ENCODE results near the gene KBTBD13. TPM values are rescaled to one million over a fixed set of nuclear protein-coding genes. Genes with fewer than 3 reads are reported as not detected.

Gene KBTBD13
- total and polyA plus RNA-seq, 8 donors: 0.18 to 1.4 (median 0.71) TPM; not detected in 1

DNA sequence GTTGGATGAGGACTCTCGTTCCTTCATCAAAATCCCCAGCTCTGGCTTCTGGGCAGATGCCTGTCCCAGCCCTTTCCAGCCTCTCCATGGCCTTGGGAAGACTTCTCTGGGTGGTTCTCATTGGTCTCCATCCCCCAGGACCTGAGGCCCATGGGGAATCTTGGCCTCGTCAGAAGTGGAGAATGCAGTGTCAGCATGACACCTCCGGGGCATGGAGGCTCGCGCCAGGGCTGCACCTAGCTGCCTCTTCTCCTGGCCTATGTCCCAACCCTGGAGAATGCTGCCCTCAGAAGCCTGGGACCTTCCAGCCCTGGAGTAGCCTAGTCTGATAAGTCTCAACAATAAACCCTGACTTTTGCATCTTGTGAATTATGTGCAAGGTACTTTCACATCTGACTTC is 3.0 kb downstream of the KBTBD13 start:
- Histone ChIP-seq H3K27me3 (peaks cover 5 to 54% of the 10 kb centered on the region in 2 donors), H3K36me3 (no peaks in the 10 kb centered on the region), H3K4me3 (no peak overlapping the region), H3K9me3 (no peaks in the 10 kb centered on the region), H3K27ac (no peak overlapping the region), H3K4me1 (peaks cover 16 to 17% of the 10 kb centered on the region in 2 donors)
- DNase-seq: no peak
- intact Hi-C loops (cut with DNase I): no loop called here
- TF ChIP-seq, protein P1, sequence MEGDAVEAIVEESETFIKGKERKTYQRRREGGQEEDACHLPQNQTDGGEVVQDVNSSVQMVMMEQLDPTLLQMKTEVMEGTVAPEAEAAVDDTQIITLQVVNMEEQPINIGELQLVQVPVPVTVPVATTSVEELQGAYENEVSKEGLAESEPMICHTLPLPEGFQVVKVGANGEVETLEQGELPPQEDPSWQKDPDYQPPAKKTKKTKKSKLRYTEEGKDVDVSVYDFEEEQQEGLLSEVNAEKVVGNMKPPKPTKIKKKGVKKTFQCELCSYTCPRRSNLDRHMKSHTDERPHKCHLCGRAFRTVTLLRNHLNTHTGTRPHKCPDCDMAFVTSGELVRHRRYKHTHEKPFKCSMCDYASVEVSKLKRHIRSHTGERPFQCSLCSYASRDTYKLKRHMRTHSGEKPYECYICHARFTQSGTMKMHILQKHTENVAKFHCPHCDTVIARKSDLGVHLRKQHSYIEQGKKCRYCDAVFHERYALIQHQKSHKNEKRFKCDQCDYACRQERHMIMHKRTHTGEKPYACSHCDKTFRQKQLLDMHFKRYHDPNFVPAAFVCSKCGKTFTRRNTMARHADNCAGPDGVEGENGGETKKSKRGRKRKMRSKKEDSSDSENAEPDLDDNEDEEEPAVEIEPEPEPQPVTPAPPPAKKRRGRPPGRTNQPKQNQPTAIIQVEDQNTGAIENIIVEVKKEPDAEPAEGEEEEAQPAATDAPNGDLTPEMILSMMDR (IDR thresholded peaks at IDR 0.05): no peak
- ATAC-seq: no peak

DNA sequence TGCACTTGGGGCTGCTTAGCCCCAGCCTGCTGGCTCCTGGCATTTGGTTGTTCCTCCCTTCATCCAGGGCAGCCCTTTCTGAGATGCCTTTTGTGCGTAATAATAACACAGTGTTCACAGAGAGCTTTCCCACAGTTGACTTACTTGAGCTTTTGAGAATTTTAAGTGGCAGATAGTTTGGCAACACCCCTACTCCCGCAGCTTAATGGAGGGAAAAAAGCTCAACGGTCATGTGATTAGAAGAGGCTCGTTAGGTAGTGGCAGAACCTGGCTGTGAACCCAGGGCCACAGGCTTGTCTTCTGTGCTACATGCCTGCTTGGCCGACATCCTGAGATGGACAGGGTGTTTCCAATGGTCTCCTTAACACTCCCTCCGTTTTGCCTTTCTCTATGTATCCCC is 4.7 kb downstream of the KBTBD13 start:
- TF ChIP-seq, protein P1 (IDR thresholded peaks at IDR 0.05): no peak
- ATAC-seq: peak; percentile 62
- DNase-seq: no peak
- Histone ChIP-seq H3K9me3 (no peaks in the 10 kb centered on the region), H3K36me3 (no peaks in the 10 kb centered on the region), H3K27ac (no peak overlapping the region), H3K4me1 (peaks cover 26 to 32% of the 10 kb centered on the region in 2 donors), H3K4me3 (no peak overlapping the region), H3K27me3 (peaks cover 5 to 48% of the 10 kb centered on the region in 2 donors)
- intact Hi-C loops (cut with DNase I): no loop called here

DNA sequence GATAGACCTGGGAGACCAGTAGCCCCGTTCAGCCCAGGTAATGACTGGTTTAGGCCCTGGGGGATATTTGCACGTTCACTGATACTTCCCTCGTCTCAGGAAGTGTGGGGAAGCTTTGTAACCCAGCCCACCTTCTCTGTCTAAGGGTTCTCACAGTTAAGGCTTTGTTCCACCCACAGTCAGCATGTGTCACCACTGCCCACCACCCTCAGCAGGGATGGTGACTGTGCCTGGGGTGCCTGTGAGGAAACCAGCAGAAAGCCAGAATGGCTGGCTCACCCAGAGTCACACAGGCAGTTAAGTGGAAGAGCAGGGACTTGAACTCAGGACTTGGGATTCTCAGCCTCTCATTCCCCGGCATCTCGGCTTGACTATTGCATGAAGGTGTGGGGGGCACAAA is 5.2 kb downstream of the KBTBD13 start:
- H3K4me3 ChIP-seq: no peak overlapping the region
- TF ChIP-seq, protein P1 (IDR thresholded peaks at IDR 0.05): no peak
- H3K36me3 ChIP-seq: no peaks in the 10 kb centered on the region
- DNase-seq (no peak), ATAC-seq (no peak)
- intact Hi-C loops (cut with DNase I): no loop called here
- peaks cover 5 to 44% of the 10 kb centered on the region in 2 donors for H3K27me3 ChIP-seq
- H3K9me3 ChIP-seq: no peaks in the 10 kb centered on the region
- H3K27ac ChIP-seq: peak overlapping the region in 1 of 2 donors; percentile 33
- H3K4me1 ChIP-seq: peaks cover 26 to 36% of the 10 kb centered on the region in 2 donors

DNA sequence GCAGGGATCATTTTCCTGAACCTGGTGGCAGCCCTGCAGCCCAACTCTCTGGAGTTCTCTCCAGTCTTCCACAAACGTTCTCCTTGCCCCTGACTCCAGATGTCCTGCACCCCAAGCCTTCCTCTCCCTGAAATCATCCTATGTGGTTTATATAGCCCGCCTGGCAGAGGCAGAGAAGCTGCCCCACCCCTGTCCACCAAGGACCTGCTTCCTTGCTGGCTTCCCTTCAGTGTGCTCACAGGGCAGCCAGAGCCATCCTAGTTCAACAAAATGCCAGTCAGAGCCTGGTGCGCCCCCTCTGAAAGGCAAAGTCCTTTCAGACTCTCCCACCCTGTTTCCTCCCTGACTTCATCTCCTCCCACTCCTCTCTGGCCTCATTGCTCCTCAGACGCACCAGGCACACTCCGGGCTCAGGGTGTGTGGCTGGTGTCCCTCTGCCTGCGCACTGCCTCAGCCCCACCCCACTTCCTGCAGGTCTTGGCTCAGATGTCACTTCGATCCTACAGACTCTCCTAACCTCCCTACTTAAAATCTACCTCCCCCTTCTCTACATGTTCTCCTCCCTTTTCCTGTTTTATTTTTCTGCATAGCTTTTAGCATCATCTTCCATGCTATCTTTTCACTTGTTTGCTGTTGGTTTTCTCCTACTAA is 5.9 kb downstream of the KBTBD13 start:
- Histone ChIP-seq H3K27ac (peak overlapping the region in 1 of 2 donors; percentile 33), H3K4me3 (no peak overlapping the region), H3K36me3 (no peaks in the 10 kb centered on the region), H3K4me1 (peaks cover 30 to 43% of the 10 kb centered on the region in 2 donors), H3K27me3 (peaks cover 1 to 37% of the 10 kb centered on the region in 2 donors), H3K9me3 (no peaks in the 10 kb centered on the region)
- DNase-seq: no peak
- intact Hi-C loops (cut with DNase I): no loop called here
- peak; percentile 54 for ATAC-seq
- TF ChIP-seq, protein P1 (IDR thresholded peaks at IDR 0.05): no peak

DNA sequence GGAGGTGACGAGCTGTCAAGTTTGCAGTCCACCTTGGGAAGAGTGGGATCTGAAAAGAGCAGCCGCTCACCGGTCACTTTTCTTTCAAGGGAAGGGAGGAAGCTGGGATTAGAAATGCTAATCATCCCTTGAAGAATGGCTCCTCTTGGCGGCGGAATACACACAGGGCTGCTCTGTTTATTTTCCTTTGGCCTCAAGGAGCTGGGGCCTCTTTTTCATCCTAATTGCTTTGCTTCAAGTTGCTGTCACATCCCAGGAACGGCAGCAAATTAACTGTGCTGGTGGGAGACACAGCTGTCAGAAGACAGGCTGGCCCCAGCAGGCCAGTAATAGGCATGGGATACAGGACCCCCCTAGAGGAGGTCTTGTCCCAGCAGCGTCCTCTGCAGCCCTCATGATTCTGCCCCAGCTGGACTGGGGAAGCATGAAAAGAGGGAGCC is 6.7 kb downstream of the KBTBD13 start:
- intact Hi-C loops (cut with DNase I): no loop called here
- DNase-seq (peak in 2 of 4 donors; percentile 91 to 93), ATAC-seq (peak; percentile 7)
- Histone ChIP-seq H3K4me3 (no peak overlapping the region), H3K9me3 (no peaks in the 10 kb centered on the region), H3K4me1 (peaks cover 35 to 52% of the 10 kb centered on the region in 2 donors), H3K36me3 (no peaks in the 10 kb centered on the region), H3K27me3 (peaks cover 0 to 28% of the 10 kb centered on the region in 2 donors), H3K27ac (no peak overlapping the region)
- TF ChIP-seq, protein P1 (IDR thresholded peaks at IDR 0.05): peak in 1 of 2 donors; percentile 46
